Measurements from ENCODE around the gene COMMD2.

DNA sequence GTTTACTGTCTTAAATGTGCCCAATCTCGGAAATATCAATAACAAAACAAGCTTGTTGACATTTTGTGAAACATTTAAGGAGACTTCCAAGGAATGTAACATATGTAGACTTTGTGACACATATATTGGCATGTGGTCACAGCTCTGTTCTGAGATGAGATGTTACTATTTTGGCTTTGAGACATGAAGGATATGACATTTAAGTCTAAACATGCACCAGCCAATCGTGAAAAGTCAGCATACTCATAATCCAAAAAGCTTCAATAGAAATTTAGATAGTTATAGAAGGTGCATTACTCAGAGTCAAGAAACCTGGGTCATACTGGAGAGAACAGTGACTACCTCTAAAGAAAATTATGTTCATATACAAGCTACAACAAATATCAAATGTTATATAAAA lies 13.4 kb downstream of the COMMD2 start:
- TF ChIP-seq, protein P1, sequence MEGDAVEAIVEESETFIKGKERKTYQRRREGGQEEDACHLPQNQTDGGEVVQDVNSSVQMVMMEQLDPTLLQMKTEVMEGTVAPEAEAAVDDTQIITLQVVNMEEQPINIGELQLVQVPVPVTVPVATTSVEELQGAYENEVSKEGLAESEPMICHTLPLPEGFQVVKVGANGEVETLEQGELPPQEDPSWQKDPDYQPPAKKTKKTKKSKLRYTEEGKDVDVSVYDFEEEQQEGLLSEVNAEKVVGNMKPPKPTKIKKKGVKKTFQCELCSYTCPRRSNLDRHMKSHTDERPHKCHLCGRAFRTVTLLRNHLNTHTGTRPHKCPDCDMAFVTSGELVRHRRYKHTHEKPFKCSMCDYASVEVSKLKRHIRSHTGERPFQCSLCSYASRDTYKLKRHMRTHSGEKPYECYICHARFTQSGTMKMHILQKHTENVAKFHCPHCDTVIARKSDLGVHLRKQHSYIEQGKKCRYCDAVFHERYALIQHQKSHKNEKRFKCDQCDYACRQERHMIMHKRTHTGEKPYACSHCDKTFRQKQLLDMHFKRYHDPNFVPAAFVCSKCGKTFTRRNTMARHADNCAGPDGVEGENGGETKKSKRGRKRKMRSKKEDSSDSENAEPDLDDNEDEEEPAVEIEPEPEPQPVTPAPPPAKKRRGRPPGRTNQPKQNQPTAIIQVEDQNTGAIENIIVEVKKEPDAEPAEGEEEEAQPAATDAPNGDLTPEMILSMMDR (IDR thresholded peaks at IDR 0.05 in 8 of 11, conservative IDR thresholded peaks at IDR 0.05 in 3 of 11) = no peak
- TF ChIP-seq POLR2A (IDR thresholded peaks at IDR 0.05) (no peak), POLR2AphosphoS5 (IDR thresholded peaks at IDR 0.05) (no peak)
